DND-41 (cell line): ENCODE measurements around the gene DCUN1D2.

Experiments used
- ATAC-seq: fragments of 200-7000 bp; cut with Tn5 transposase; 3 replicates; pipeline ENCODE4 v1.9.1; 2021; ENCODE audit warnings: low read depth; ENCODE audit not compliant: insufficient read depth
- DNase-seq: peaks from one replicate; pipeline ENCODE4 v3.0.0-alpha.2; 2020
- H2AFZ ChIP-seq: 2 replicates; pipeline ENCODE4 v1.6.0; 2012; ENCODE audit warnings: low read depth, low read length
- H3K27ac ChIP-seq: 2 replicates; pipeline ENCODE4 v1.5.1; 2012; ENCODE audit warnings: low read length, inconsistent platforms
- H3K27me3 ChIP-seq: fragments of 200-600 bp; sonication (generic); 2 replicates; pipeline ENCODE4 v1.6.0; 2012; ENCODE audit warnings: low read length, mild to moderate bottlenecking, inconsistent platforms; ENCODE audit not compliant: insufficient read depth, poor library complexity
- H3K36me3 ChIP-seq: 2 replicates; pipeline ENCODE4 v1.5.1; 2012; ENCODE audit warnings: low read length, inconsistent platforms; ENCODE audit not compliant: insufficient read depth
- H3K4me1 ChIP-seq: 2 replicates; pipeline ENCODE4 v1.5.1; 2012; ENCODE audit warnings: mild to moderate bottlenecking, low read length; ENCODE audit not compliant: insufficient read depth
- H3K4me2 ChIP-seq: 2 replicates; pipeline ENCODE4 v1.6.0; 2012; ENCODE audit warnings: mild to moderate bottlenecking, moderate library complexity, low read length, inconsistent platforms; ENCODE audit not compliant: insufficient read depth
- H3K4me3 ChIP-seq, 2 experiments: fragments of 200-600 bp in 1 of 2; shearing (Covaris generic) in 1 of 2; 2 replicates each; pipeline ENCODE4 v1.5.1; 2012 to 2016; ENCODE audit warnings: inconsistent platforms in 2 of 2, low read length in 2 of 2, mild to moderate bottlenecking in 2 of 2, low read depth in 1 of 2, moderate library complexity in 1 of 2
- H3K79me2 ChIP-seq: 2 replicates; pipeline ENCODE4 v1.6.0; 2012; ENCODE audit warnings: low read length, inconsistent platforms; ENCODE audit not compliant: insufficient read depth
- H3K9ac ChIP-seq: 2 replicates; pipeline ENCODE4 v1.6.0; 2012; ENCODE audit warnings: low read depth, mild to moderate bottlenecking, inconsistent platforms, low read length, moderate library complexity
- H3K9me3 ChIP-seq: 2 replicates; pipeline ENCODE4 v1.5.1; 2012; ENCODE audit warnings: low read length, moderate library complexity, mild to moderate bottlenecking, inconsistent platforms; ENCODE audit not compliant: insufficient read depth, severe bottlenecking
- H4K20me1 ChIP-seq: 2 replicates; pipeline ENCODE4 v1.6.0; 2012; ENCODE audit warnings: low read length; ENCODE audit not compliant: insufficient read depth
- EZH2 ChIP-seq: IDR thresholded peaks from 3 replicates; pipeline ENCODE4 v1.6.1; 2012; ENCODE audit warnings: borderline replicate concordance, low read depth, mild to moderate bottlenecking, moderate library complexity, low read length, inconsistent platforms; ENCODE audit not compliant: severe bottlenecking
- TF ChIP-seq, protein P1 (sequence below): IDR thresholded peaks from 2 replicates; pipeline ENCODE4 v1.5.1; 2012; ENCODE audit warnings: borderline replicate concordance, low read length, moderate library complexity, mild to moderate bottlenecking; ENCODE audit not compliant: poor library complexity, severe bottlenecking; ENCODE audit errors: extremely low read depth

The DCUN1D2 gene

DNA sequence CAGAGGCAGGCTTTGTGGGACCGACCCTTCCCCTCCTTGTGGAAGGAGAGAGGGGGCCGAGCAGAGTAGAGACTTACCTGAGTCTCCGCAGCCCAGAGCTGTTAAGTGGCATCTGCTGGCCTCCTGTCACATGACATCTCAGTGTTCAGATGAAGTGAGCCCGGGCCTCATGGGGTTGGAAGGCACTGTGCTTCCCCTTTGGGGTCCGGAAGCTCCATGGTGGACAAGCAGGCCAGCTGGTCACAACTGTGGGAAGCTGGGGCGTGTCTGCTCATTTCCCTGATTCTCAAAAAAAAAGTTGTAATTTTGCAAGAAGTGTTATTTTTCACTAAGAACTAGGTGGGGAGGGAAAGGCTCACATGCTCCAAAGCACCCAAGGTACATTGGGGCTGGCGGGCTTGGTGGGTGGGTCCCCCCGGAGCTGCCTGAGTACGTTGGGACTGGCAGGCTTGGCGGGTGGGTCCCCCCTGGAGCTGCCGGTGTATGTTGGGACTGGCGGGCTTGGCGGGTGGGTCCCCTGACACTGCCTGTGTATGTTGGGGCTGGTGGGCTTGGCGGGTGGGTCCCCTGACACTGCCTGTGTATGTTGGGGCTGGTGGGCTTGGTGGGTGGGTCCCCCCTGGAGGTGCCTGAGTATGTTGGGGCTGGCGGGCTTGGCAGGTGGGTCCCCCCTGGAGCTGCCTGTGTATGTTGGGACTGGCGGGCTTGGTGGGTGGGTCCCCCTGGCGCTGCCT lies 18.2 kb upstream of the DCUN1D2 start:
- Histone ChIP-seq H2AFZ (no peak overlapping the region), H3K27ac (no peak overlapping the region), H3K4me2 (no peak overlapping the region), H4K20me1 (no peaks in the 10 kb centered on the region; the same call in none of the 2 replicates), H3K4me1 (no peaks in the 10 kb centered on the region), H3K9me3 (no peaks in the 10 kb centered on the region), H3K27me3 (no peaks in the 10 kb centered on the region), H3K9ac (no peak overlapping the region), H3K79me2 (no peaks in the 10 kb centered on the region), H3K36me3 (peaks cover 43% of the 10 kb centered on the region), H3K4me3 (no peak overlapping the region)
- no peak for TF ChIP-seq EZH2
- TF ChIP-seq, protein P1, sequence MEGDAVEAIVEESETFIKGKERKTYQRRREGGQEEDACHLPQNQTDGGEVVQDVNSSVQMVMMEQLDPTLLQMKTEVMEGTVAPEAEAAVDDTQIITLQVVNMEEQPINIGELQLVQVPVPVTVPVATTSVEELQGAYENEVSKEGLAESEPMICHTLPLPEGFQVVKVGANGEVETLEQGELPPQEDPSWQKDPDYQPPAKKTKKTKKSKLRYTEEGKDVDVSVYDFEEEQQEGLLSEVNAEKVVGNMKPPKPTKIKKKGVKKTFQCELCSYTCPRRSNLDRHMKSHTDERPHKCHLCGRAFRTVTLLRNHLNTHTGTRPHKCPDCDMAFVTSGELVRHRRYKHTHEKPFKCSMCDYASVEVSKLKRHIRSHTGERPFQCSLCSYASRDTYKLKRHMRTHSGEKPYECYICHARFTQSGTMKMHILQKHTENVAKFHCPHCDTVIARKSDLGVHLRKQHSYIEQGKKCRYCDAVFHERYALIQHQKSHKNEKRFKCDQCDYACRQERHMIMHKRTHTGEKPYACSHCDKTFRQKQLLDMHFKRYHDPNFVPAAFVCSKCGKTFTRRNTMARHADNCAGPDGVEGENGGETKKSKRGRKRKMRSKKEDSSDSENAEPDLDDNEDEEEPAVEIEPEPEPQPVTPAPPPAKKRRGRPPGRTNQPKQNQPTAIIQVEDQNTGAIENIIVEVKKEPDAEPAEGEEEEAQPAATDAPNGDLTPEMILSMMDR: no peak
- no peak for DNase-seq
- no peak for ATAC-seq

DNA sequence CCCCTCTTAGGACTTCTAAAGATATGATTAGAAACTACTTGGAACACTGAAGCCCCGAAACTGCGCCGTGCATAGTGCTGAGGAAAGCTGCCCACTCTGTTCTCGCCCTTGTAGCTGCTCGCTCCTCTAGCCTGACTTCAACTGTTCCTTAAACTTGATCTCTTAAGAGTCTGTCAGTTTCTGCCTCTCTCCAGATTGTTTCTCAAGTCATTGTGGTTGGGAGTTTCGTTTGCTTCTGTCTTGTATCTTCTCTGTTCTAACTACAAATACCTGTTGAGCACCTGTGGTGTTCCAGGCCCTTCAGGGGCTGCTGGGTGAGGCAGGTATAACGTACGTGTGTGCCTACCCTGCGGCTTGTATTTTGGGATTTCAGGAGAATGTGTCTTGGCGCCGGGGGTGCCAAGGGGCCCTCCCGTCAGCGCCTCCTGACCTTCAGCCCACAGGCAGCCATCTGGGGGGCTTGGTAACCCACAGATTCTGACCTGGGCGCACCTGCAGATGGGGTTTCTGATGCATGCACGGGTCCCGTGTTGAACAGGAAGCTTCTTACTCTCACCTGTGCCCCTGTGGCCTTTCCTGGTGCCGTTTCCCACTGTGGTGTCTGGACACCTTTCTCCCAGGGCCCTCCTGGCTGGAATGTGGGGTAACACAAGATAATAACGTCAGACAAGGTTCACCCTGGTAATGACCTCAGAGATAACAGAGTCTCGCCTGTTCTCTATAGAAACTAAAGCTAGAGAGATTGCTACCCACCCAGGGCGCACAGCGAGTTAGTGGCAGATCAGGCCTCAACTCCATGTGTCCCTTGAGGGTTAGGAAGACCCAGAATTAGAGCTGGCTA lies 17.2 kb upstream of the DCUN1D2 start:
- no peak overlapping the region for H3K9ac ChIP-seq
- ATAC-seq: no peak

DNA sequence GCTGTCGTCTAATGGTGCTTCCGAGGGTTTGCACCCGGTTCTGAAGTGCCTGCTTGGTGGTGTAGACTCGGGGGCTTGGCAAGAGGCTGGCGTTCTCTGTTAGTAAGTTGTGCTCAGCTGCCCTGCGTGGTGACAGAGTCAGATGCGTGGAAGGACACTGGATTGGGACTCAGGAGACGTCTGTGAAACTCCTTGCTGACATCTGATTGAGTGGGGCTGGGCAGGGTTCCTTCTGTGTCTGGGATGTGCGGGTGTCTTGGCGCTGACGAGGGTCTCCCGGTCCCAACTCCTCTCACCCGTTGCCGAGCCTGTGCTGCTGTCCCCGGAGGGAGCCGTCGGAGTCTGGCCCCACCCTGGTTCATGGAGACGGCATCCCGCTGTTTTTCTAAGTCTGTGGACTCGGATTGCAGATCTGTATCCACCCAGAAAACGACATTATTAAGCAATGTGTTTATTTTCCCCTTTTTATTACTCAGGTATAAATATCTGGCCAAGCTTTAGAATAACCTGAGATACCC lies 16.4 kb upstream of the DCUN1D2 start:
- H2AFZ ChIP-seq: no peak overlapping the region
- no peaks in the 10 kb centered on the region for H3K27me3 ChIP-seq
- peaks cover 59% of the 10 kb centered on the region for H3K36me3 ChIP-seq
- no peak overlapping the region for H3K9ac ChIP-seq
- no peak overlapping the region for H3K4me2 ChIP-seq
- H3K4me1 ChIP-seq: no peaks in the 10 kb centered on the region
- ATAC-seq (no peak), DNase-seq (no peak)
- no peaks in the 10 kb centered on the region for H3K9me3 ChIP-seq
- no peaks in the 10 kb centered on the region; the same call in none of the 2 replicates for H4K20me1 ChIP-seq
- TF ChIP-seq, protein P1: no peak
- TF ChIP-seq EZH2: no peak
- no peak overlapping the region for H3K4me3 ChIP-seq
- H3K27ac ChIP-seq: no peak overlapping the region
- no peaks in the 10 kb centered on the region for H3K79me2 ChIP-seq

More for the DNA sequence above, 17.2 kb upstream of the DCUN1D2 start:
- no peaks in the 10 kb centered on the region for H3K9me3 ChIP-seq
- no peaks in the 10 kb centered on the region; the same call in none of the 2 replicates for H4K20me1 ChIP-seq
- peaks cover 52% of the 10 kb centered on the region for H3K36me3 ChIP-seq
- DNase-seq: no peak
- H3K4me2 ChIP-seq: no peak overlapping the region
- no peaks in the 10 kb centered on the region for H3K4me1 ChIP-seq
- TF ChIP-seq, protein P1: no peak
- TF ChIP-seq EZH2: no peak
- H3K4me3 ChIP-seq: no peak overlapping the region
- H3K27ac ChIP-seq: no peak overlapping the region
- H3K79me2 ChIP-seq: no peaks in the 10 kb centered on the region
- no peaks in the 10 kb centered on the region for H3K27me3 ChIP-seq
- H2AFZ ChIP-seq: no peak overlapping the region
